UCSD-AML1 (cell line): ENCODE data around the gene C12orf57.

Experiments used
- DNase-seq: peaks from one replicate; lab custom pipeline; 2025; ENCODE audit not compliant: unreplicated experiment; lab: John Stamatoyannopoulos, UW

The C12orf57 gene

DNA sequence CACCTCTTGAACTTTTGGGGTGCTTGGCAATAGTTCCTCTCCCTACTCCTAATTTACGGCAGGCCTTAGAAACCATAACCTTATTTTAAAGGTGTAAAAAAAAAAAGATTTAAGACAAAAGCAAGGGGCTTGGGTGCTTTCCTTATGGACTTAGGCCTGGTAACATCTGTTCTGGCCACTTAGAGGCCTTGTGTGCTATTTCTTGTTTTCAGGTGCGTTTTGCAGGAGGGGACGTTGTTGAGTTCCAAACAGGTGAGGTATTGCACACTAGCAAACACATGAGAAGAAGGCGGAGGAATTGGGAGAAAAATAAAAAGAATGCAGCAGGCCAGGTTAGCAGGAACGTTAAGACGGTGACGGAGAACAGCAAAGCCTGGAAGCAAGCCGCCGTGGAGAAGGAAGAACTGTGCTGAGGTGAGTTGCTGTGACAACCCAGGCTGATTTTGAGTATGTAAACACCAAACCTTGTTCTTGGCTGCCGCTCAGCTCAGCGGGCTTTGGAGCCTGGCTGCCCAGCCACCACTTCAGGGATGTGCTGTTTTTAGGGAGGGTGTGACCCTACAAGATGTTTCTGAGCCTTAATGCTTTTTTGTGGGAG is 44.2 kb downstream of the C12orf57 start:
- DNase-seq: no peak
